ENCODE measurements around the gene OR52B6.

Gene OR52B6

DNA sequence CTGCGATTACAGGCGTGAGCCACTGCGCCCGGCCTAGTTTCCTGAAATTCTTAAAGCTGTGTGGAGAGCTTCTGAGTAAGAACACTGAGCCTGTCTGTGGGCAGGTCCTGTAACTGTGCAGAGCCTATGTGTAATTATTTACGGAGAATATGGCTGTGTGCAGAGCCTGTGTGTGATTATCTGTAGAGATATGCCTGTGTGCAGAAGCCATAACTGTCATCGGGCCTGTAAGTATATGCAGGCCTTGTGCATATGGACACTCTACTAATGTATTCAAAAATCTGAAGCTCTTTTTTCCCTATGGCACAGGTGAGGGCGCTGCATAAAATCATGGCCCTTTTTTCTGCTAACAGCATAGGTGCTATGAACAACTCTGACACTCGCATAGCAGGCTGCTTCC is at the start of gene OR52B6:
Gene OR52B6, plus strand, starts transcription at position 301 of the 400 bp plus-strand sequence. Its CDS starts 0 bp downstream, at position 301.
- TF ChIP-seq TCF12 (IDR thresholded peaks at IDR 0.05; ENCODE audit: low read depth) (no peak), CREB1 (IDR thresholded peaks at IDR 0.05; ENCODE audit: low read depth) (no peak), NFIC (IDR thresholded peaks at IDR 0.05) (no peak), TEAD4 (IDR thresholded peaks at IDR 0.05) (no peak), YY1 (IDR thresholded peaks at IDR 0.05; ENCODE audit: low read depth) (no peak), ZBTB7A (IDR thresholded peaks at IDR 0.05; ENCODE audit: low read depth) (no peak), EGR1 (IDR thresholded peaks at IDR 0.05) (no peak), MAX (IDR thresholded peaks at IDR 0.05) (no peak), REST (IDR thresholded peaks at IDR 0.05; ENCODE audit: low read depth) (no peak), FOXM1 (IDR thresholded peaks at IDR 0.05; ENCODE audit: borderline replicate concordance, low read depth) (no peak), RAD21 (IDR thresholded peaks at IDR 0.05; ENCODE audit: low read depth) (no peak), CEBPB (IDR thresholded peaks at IDR 0.05) (no peak), TAF1 (IDR thresholded peaks at IDR 0.05; ENCODE audit: low read depth) (no peak), EP300 (IDR thresholded peaks at IDR 0.05; ENCODE audit: borderline replicate concordance) (no peak)
- TF ChIP-seq, protein P1, sequence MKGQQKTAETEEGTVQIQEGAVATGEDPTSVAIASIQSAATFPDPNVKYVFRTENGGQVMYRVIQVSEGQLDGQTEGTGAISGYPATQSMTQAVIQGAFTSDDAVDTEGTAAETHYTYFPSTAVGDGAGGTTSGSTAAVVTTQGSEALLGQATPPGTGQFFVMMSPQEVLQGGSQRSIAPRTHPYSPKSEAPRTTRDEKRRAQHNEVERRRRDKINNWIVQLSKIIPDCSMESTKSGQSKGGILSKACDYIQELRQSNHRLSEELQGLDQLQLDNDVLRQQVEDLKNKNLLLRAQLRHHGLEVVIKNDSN (IDR thresholded peaks at IDR 0.05): no peak

DNA sequence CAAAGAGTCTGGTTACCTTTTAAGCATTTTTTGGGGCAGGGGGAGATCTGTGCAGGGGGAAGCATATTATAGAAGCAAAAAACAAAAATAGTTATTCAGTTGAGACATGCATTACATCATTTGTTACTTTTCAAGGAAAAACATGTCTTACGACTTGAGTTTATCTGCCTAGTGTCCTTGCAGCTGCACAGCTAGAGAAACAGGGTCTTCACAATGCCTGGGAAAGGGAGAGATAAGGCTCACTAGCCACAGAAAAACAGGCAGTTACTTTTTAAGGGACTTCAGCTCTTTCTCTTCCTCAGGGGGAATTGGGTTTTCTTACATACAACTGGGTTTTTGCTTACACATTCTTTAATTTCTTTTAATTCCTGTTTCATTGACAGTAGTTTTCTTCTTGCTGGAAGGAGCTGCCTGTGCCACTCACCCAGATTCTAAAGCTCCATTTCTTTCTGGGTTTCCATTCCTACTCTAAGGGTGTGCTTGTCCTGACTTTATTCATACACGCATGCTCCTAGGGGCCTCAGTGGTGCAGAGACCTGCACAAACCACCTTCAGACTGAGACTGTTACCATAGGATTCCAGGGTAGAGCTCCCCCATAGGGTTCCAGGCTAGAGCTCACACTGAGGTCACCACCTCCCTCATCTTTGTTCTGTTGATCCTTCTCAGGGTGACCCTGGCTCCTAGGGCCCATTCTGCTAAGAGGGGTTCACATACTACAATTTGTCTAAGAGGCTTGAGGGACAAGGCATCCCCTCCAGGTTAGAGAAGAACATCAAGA is 49.4 kb upstream of the OR52B6 start:
- TF ChIP-seq RAD21 (IDR thresholded peaks at IDR 0.05; ENCODE audit: low read depth) (no peak), NFIC (IDR thresholded peaks at IDR 0.05) (no peak), YY1 (IDR thresholded peaks at IDR 0.05; ENCODE audit: low read depth) (no peak), ZBTB7A (IDR thresholded peaks at IDR 0.05; ENCODE audit: low read depth) (no peak), TAF1 (IDR thresholded peaks at IDR 0.05; ENCODE audit: low read depth) (no peak), CEBPB (IDR thresholded peaks at IDR 0.05) (no peak), CREB1 (IDR thresholded peaks at IDR 0.05; ENCODE audit: low read depth) (no peak), TEAD4 (IDR thresholded peaks at IDR 0.05) (no peak), FOXM1 (IDR thresholded peaks at IDR 0.05; ENCODE audit: borderline replicate concordance, low read depth) (no peak), EGR1 (IDR thresholded peaks at IDR 0.05) (no peak), MAX (IDR thresholded peaks at IDR 0.05) (no peak), EP300 (IDR thresholded peaks at IDR 0.05; ENCODE audit: borderline replicate concordance) (no peak), TCF12 (IDR thresholded peaks at IDR 0.05; ENCODE audit: low read depth) (no peak), REST (IDR thresholded peaks at IDR 0.05; ENCODE audit: low read depth) (no peak)
- TF ChIP-seq, protein P1 (IDR thresholded peaks at IDR 0.05): no peak

DNA sequence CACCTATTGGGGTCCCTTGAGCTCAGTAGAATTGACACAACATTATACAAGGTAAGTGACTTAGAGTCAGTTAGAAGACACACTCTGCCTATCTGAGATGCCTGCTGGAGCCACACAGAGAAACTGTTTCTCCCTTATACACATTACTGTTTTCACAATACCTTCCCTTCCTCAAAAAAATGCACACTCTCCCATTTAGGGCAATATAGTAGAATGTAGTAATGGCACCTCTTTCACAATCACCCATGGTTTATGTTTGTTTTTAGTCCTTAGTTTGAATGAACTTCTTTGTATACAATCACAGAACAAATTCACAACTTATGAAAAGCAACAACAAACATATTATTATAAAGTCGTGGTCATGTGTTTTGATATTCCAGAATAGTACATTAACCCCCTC is 46.6 kb upstream of the OR52B6 start:
- TF ChIP-seq TEAD4 (IDR thresholded peaks at IDR 0.05): no peak
- no peak for TF ChIP-seq REST (IDR thresholded peaks at IDR 0.05; ENCODE audit: low read depth)
- TF ChIP-seq, protein P1 (IDR thresholded peaks at IDR 0.05): no peak
- TF ChIP-seq ZBTB7A (IDR thresholded peaks at IDR 0.05; ENCODE audit: low read depth): no peak
- no peak for TF ChIP-seq NFIC (IDR thresholded peaks at IDR 0.05)
- no peak for TF ChIP-seq EGR1 (IDR thresholded peaks at IDR 0.05)
- no peak for TF ChIP-seq YY1 (IDR thresholded peaks at IDR 0.05; ENCODE audit: low read depth)
- TF ChIP-seq RAD21 (IDR thresholded peaks at IDR 0.05; ENCODE audit: low read depth): no peak
- no peak for TF ChIP-seq FOXM1 (IDR thresholded peaks at IDR 0.05; ENCODE audit: borderline replicate concordance, low read depth)
- no peak for TF ChIP-seq MAX (IDR thresholded peaks at IDR 0.05)
- no peak for TF ChIP-seq EP300 (IDR thresholded peaks at IDR 0.05; ENCODE audit: borderline replicate concordance)
- no peak for TF ChIP-seq CEBPB (IDR thresholded peaks at IDR 0.05)
- TF ChIP-seq CREB1 (IDR thresholded peaks at IDR 0.05; ENCODE audit: low read depth): no peak
- no peak for TF ChIP-seq TCF12 (IDR thresholded peaks at IDR 0.05; ENCODE audit: low read depth)
- no peak for TF ChIP-seq TAF1 (IDR thresholded peaks at IDR 0.05; ENCODE audit: low read depth)
